Inferior parietal cortex (tissue), 1 donor: ENCODE data around the gene HS6ST1.

Experiments used
- DNase-seq: peaks from one replicate; pipeline ENCODE4 v3.0.0-alpha.2; 2016; ENCODE audit errors: extremely low spot score

The HS6ST1 gene

GRCh38 chr2:128310094-128310716, 8.5 kb downstream of the HS6ST1 start:
- DNase-seq: no peak

- no peak for DNase-seq
Observed at GRCh38 chr2:128309280-128310093, 9.2 kb downstream of the HS6ST1 start.

- no peak for DNase-seq
Observed at GRCh38 chr2:128308889-128309279, 9.8 kb downstream of the HS6ST1 start.

GRCh38 chr2:128308284-128308731, 10.4 kb downstream of the HS6ST1 start:
- no peak for DNase-seq

- DNase-seq: no peak
Observed at GRCh38 chr2:128307595-128307994, 11.1 kb downstream of the HS6ST1 start.

- DNase-seq: no peak
Observed at GRCh38 chr2:128306931-128307460, 11.7 kb downstream of the HS6ST1 start.

GRCh38 chr2:128306081-128306930, 12.4 kb downstream of the HS6ST1 start:
- no peak for DNase-seq

- no peak for DNase-seq
Observed at GRCh38 chr2:128305555-128306080, 13.1 kb downstream of the HS6ST1 start.

GRCh38 chr2:128304715-128305554, 13.7 kb downstream of the HS6ST1 start:
- DNase-seq: no peak

- no peak for DNase-seq
Observed at GRCh38 chr2:128304330-128304714, 14.3 kb downstream of the HS6ST1 start.

GRCh38 chr2:128303911-128304310, 14.8 kb downstream of the HS6ST1 start:
- DNase-seq: no peak

GRCh38 chr2:128303095-128303791, 15.4 kb downstream of the HS6ST1 start:
- DNase-seq: no peak

- no peak for DNase-seq
Observed at GRCh38 chr2:128302744-128303067, 16.0 kb downstream of the HS6ST1 start.

- DNase-seq: no peak
Observed at GRCh38 chr2:128302011-128302743, 16.5 kb downstream of the HS6ST1 start.

- DNase-seq: no peak
Observed at GRCh38 chr2:128301501-128301966, 17.1 kb downstream of the HS6ST1 start.

- no peak for DNase-seq
Observed at GRCh38 chr2:128301021-128301420, 17.6 kb downstream of the HS6ST1 start.

GRCh38 chr2:128300151-128301020, 18.3 kb downstream of the HS6ST1 start:
- DNase-seq: no peak

- DNase-seq: no peak
Observed at GRCh38 chr2:128299628-128300027, 19.0 kb downstream of the HS6ST1 start.
